ENCODE results near the gene TRMT13. TPM values are rescaled to one million over a fixed set of nuclear protein-coding genes. Genes with fewer than 3 reads are reported as not detected.
A peak's percentile ranks its signal among the peaks of the same experiment; 100 is the strongest.
"Not testable (repeated sequence)": the region's sequence is repeated elsewhere in the genome, so short reads cannot be mapped to it uniquely, and the experiment has no call there.

Gene TRMT13
- total RNA-seq, 2 experiments from 2014 or later, result 15.5 to 17.5 TPM

GRCh38 chr1:100184536-100184935, 51.6 kb downstream of the TRMT13 start:
- H3K4me1 Mint-ChIP-seq (ENCODE audit: low read depth), result no peaks in the 10 kb centered on the region
- no peak overlapping the region for H3K4me3 Mint-ChIP-seq
- ATAC-seq, result peak; percentile 60
- TF ChIP-seq CTCF (IDR thresholded peaks at IDR 0.05), result no peak
- no peaks in the 10 kb centered on the region for H3K27me3 Mint-ChIP-seq
- H3K9me3 Mint-ChIP-seq, result peaks cover 4% of the 10 kb centered on the region
- intact Hi-C loops (cut with micrococcal nuclease), result no loop called here
- ChIA-PET POLR2A (no interaction called here), CTCF (no interaction called here)
- no peaks in the 10 kb centered on the region for H3K36me3 Mint-ChIP-seq (ENCODE audit: low read depth)
- peak; percentile 6 for DNase-seq
- no peak overlapping the region for H3K27ac Mint-ChIP-seq

- DNase-seq (no peak), ATAC-seq (no peak)
- POLR2A ChIA-PET, result no interaction called here
- Mint-ChIP-seq H3K27me3 (no peaks in the 10 kb centered on the region), H3K36me3 (ENCODE audit: low read depth) (peaks cover 2% of the 10 kb centered on the region), H3K9me3 (no peaks in the 10 kb centered on the region), H3K27ac (no peak overlapping the region), H3K4me1 (ENCODE audit: low read depth) (no peaks in the 10 kb centered on the region), H3K4me3 (no peak overlapping the region)
- TF ChIP-seq CTCF (IDR thresholded peaks at IDR 0.05), result no peak
- intact Hi-C loops (cut with micrococcal nuclease), result no loop called here
- CTCF ChIA-PET, result no interaction called here
Measured at GRCh38 chr1:100187912-100188311, 54.9 kb downstream of the TRMT13 start.

GRCh38 chr1:100188617-100189016, 55.7 kb downstream of the TRMT13 start:
- Mint-ChIP-seq H3K27me3 (no peaks in the 10 kb centered on the region), H3K4me1 (ENCODE audit: low read depth) (no peaks in the 10 kb centered on the region), H3K4me3 (no peak overlapping the region), H3K27ac (no peak overlapping the region), H3K36me3 (ENCODE audit: low read depth) (peaks cover 2% of the 10 kb centered on the region), H3K9me3 (no peaks in the 10 kb centered on the region)
- ATAC-seq (no peak), DNase-seq (no peak)
- POLR2A ChIA-PET, result no interaction called here
- CTCF ChIA-PET, result interaction anchor here (0.8 kb wide), 1 partner anchor 12 kb away, joined by 3 read pairs; no protein-coding TSS in a partner anchor
- TF ChIP-seq CTCF (IDR thresholded peaks at IDR 0.05), result no peak
- intact Hi-C loops (cut with micrococcal nuclease), result no loop called here

- intact Hi-C loops (cut with micrococcal nuclease), result no loop called here
- DNase-seq (no peak), ATAC-seq (no peak)
- CTCF ChIA-PET, result interaction anchor here (1.5 kb wide), 1 partner anchor 9 kb away, joined by 3 read pairs; no protein-coding TSS in a partner anchor
- Mint-ChIP-seq H3K27ac (no peak overlapping the region), H3K4me3 (no peak overlapping the region), H3K36me3 (ENCODE audit: low read depth) (peaks cover 45% of the 10 kb centered on the region), H3K4me1 (ENCODE audit: low read depth) (no peaks in the 10 kb centered on the region), H3K27me3 (no peaks in the 10 kb centered on the region), H3K9me3 (no peaks in the 10 kb centered on the region)
- POLR2A ChIA-PET, result no interaction called here
- TF ChIP-seq CTCF (IDR thresholded peaks at IDR 0.05), result no peak
Measured at GRCh38 chr1:100198596-100198995, 65.6 kb downstream of the TRMT13 start.

GRCh38 chr1:100200060-100200459, 67.1 kb downstream of the TRMT13 start:
- CTCF ChIA-PET, result interaction anchor here (1.5 kb wide), 1 partner anchor 7 kb away, joined by 3 read pairs; no protein-coding TSS in a partner anchor

More at GRCh38 chr1:100200060-100200459, 67.1 kb downstream of the TRMT13 start:
- POLR2A ChIA-PET; intact Hi-C loops (cut with micrococcal nuclease); H3K9me3 Mint-ChIP-seq; H3K4me1 Mint-ChIP-seq (ENCODE audit: low read depth); H3K4me3 Mint-ChIP-seq; H3K27ac Mint-ChIP-seq; DNase-seq; ATAC-seq; H3K27me3 Mint-ChIP-seq: not testable (repeated sequence)
- peaks cover 57% of the 10 kb centered on the region for H3K36me3 Mint-ChIP-seq (ENCODE audit: low read depth)

Other genes with a start within 250 kb of the TRMT13 start
- gene SLC35A3, start 163.2 kb upstream of the TRMT13 start, total RNA-seq, result 10 to 100 TPM; 17.5 to 19.3 TPM
- 10 to 100 TPM; 12.9 to 13.6 TPM for gene SASS6, start 233 bp upstream of the TRMT13 start, total RNA-seq
- gene LRRC39, start 45.1 kb downstream of the TRMT13 start, total RNA-seq, result under 1 TPM; 0.34 to 0.92 TPM
- 10 to 100 TPM; 11.8 to 12.6 TPM for gene DBT, start 116.7 kb downstream of the TRMT13 start, total RNA-seq
- gene RTCA, start 133.1 kb downstream of the TRMT13 start, total RNA-seq, result 10 to 100 TPM; 44.7 to 46.0 TPM
- 10 to 100 TPM; 14.3 to 17.2 TPM for gene CDC14A, start 219.3 kb downstream of the TRMT13 start, total RNA-seq